ENCODE measurements around the gene SERPINA9.
"Not testable (repeated sequence)": the region's sequence is repeated elsewhere in the genome, so short reads cannot be mapped to it uniquely, and the experiment has no call there.

SERPINA9 gene

DNA sequence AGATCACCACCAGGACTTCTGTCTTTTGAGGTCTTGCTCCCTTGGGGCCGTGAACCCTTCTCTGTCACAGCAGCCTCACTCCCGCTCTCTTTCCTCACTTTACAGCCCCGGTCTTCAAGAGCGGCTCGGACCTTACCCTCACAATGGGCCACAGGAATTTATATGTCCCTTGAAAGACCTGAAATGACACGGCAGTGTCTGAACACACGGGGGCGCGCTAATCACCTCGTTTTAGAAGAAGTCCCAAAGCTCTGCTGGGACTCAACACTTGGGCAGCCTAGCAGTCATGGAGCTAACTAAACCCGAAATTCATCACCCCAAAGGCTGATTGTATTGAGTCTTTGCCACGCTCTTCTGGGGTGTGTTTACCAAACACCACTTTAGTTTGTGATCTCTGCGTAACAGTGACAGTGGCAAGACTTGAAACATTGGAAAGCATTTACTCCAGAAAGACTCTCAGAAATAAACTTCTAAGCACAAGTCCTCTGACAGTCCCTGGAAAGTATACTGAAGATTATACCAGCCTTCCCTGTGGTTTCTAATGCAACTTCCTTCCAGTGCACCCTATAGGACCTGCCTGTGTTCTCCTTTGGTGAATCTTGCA lies 52.4 kb downstream of the SERPINA9 start:
- Histone ChIP-seq H3K9me3 (ENCODE audit: insufficient read depth, low read length, severe bottlenecking) (no peaks in the 10 kb centered on the region), H3K36me3 (ENCODE audit: insufficient read depth, low read length) (no peaks in the 10 kb centered on the region), H3K27me3 (ENCODE audit: insufficient read depth, low read length, poor library complexity) (peaks cover 2% of the 10 kb centered on the region), H3K79me2 (ENCODE audit: insufficient read depth, low read length) (no peaks in the 10 kb centered on the region), H3K4me3 (ENCODE audit: low read depth in 1 of 2, low read length in 2 of 2) (no peak overlapping the region), H3K4me2 (ENCODE audit: insufficient read depth, low read length) (no peak overlapping the region), H2AFZ (ENCODE audit: low read depth, low read length) (no peak overlapping the region), H3K9ac (ENCODE audit: low read depth, low read length) (no peak overlapping the region), H3K4me1 (ENCODE audit: insufficient read depth, low read length) (no peaks in the 10 kb centered on the region), H4K20me1 (ENCODE audit: insufficient read depth, low read length) (no peaks in the 10 kb centered on the region), H3K27ac (ENCODE audit: low read length) (no peak overlapping the region)
- DNase-seq (peak; percentile 42), ATAC-seq (ENCODE audit: insufficient read depth, low read depth) (no peak)
- TF ChIP-seq, protein P1, sequence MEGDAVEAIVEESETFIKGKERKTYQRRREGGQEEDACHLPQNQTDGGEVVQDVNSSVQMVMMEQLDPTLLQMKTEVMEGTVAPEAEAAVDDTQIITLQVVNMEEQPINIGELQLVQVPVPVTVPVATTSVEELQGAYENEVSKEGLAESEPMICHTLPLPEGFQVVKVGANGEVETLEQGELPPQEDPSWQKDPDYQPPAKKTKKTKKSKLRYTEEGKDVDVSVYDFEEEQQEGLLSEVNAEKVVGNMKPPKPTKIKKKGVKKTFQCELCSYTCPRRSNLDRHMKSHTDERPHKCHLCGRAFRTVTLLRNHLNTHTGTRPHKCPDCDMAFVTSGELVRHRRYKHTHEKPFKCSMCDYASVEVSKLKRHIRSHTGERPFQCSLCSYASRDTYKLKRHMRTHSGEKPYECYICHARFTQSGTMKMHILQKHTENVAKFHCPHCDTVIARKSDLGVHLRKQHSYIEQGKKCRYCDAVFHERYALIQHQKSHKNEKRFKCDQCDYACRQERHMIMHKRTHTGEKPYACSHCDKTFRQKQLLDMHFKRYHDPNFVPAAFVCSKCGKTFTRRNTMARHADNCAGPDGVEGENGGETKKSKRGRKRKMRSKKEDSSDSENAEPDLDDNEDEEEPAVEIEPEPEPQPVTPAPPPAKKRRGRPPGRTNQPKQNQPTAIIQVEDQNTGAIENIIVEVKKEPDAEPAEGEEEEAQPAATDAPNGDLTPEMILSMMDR (IDR thresholded peaks at IDR 0.05; ENCODE audit: borderline replicate concordance, extremely low read depth, low read length, poor library complexity, severe bottlenecking): peak; percentile 61
- TF ChIP-seq EZH2 (IDR thresholded peaks at IDR 0.05; ENCODE audit: borderline replicate concordance, low read depth, low read length, severe bottlenecking): no peak

DNA sequence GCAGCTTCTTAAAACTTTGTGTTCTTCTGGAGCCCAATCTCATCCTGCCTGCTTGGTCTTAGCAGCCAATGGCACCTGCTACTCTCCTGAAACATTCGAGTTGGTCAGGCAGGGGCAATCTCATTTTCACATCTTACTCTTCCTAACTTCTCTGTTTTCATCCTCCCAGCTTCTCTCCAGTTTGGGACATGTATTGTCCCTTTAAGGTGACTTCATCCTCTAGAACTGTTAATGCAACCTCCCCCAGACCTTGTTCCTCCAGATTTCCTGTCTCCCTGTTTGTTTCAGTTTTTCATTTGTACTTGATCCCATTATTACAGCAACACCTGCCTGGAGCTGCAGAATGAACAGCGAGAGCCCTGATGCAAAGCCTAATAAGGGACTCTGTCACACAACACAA lies 54.7 kb downstream of the SERPINA9 start:
- no peak overlapping the region for H3K9ac ChIP-seq (ENCODE audit: low read depth, low read length)
- H3K27me3 ChIP-seq (ENCODE audit: insufficient read depth, low read length, poor library complexity): peaks cover 2% of the 10 kb centered on the region
- H3K4me1 ChIP-seq (ENCODE audit: insufficient read depth, low read length): no peaks in the 10 kb centered on the region
- no peaks in the 10 kb centered on the region for H3K79me2 ChIP-seq (ENCODE audit: insufficient read depth, low read length)
- no peaks in the 10 kb centered on the region for H3K36me3 ChIP-seq (ENCODE audit: insufficient read depth, low read length)
- H3K27ac ChIP-seq (ENCODE audit: low read length): no peak overlapping the region
- no peaks in the 10 kb centered on the region for H3K9me3 ChIP-seq (ENCODE audit: insufficient read depth, low read length, severe bottlenecking)
- ATAC-seq (ENCODE audit: insufficient read depth, low read depth): no peak
- no peak for TF ChIP-seq EZH2 (IDR thresholded peaks at IDR 0.05; ENCODE audit: borderline replicate concordance, low read depth, low read length, severe bottlenecking)
- TF ChIP-seq, protein P1 (IDR thresholded peaks at IDR 0.05; ENCODE audit: borderline replicate concordance, extremely low read depth, low read length, poor library complexity, severe bottlenecking): no peak
- no peaks in the 10 kb centered on the region for H4K20me1 ChIP-seq (ENCODE audit: insufficient read depth, low read length)
- no peak overlapping the region for H2AFZ ChIP-seq (ENCODE audit: low read depth, low read length)
- H3K4me2 ChIP-seq (ENCODE audit: insufficient read depth, low read length): no peak overlapping the region
- no peak overlapping the region for H3K4me3 ChIP-seq (ENCODE audit: low read depth in 1 of 2, low read length in 2 of 2)
- DNase-seq: no peak

DNA sequence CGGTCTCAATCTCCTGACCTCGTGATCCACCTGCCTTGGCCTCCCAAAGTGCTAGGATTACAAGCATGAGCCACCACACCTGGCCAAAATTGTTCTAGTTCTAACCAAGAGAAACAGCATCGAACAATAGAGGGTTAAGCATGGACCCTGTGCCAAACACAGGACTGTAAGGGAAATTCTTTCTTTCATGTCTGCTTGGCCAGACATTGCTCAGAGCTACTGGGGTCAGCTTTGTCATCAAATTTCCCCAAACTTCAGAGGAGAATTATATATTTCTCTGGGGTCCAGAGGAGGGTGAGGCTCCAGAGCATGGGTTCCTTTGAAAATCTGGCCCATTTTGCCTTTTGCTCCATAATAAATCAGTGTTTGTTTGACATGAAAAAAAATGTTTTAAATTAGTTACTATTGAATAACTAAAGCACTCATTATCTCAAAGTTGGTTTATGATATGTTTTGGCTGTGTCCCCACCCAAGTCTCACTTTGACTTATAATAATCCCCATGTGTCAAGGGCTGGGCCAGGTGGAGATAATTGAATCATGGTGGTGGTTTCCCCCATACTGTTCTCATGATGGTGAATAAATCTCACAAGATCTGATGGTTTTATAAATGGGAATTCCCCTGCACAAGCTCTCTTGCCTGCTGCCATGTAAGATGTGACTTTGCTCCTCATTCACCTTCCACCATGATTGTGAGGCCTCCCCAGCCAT lies 58.3 kb downstream of the SERPINA9 start:
- H3K27ac ChIP-seq (ENCODE audit: low read length); H3K9me3 ChIP-seq (ENCODE audit: insufficient read depth, low read length, severe bottlenecking); H3K36me3 ChIP-seq (ENCODE audit: insufficient read depth, low read length); H3K4me1 ChIP-seq (ENCODE audit: insufficient read depth, low read length); H3K27me3 ChIP-seq (ENCODE audit: insufficient read depth, low read length, poor library complexity); H4K20me1 ChIP-seq (ENCODE audit: insufficient read depth, low read length); H3K9ac ChIP-seq (ENCODE audit: low read depth, low read length); ATAC-seq (ENCODE audit: insufficient read depth, low read depth); H3K4me3 ChIP-seq (ENCODE audit: low read depth in 1 of 2, low read length in 2 of 2); H3K4me2 ChIP-seq (ENCODE audit: insufficient read depth, low read length); H2AFZ ChIP-seq (ENCODE audit: low read depth, low read length); DNase-seq; H3K79me2 ChIP-seq (ENCODE audit: insufficient read depth, low read length): not testable (repeated sequence)
